HG02588 (cell line): ENCODE measurements around the gene PIGT.

Source experiments
- ATAC-seq: cut with Tn5 transposase; IDR thresholded peaks from one replicate; pipeline ENCODE4 v1.9.1; 2021; ENCODE audit warnings: mild to moderate bottlenecking, moderate library complexity; ENCODE audit not compliant: unreplicated experiment

PIGT gene

GRCh38 chr20:45427236-45428149, 11.6 kb downstream of the PIGT start:
- ATAC-seq, result no peak

DNA sequence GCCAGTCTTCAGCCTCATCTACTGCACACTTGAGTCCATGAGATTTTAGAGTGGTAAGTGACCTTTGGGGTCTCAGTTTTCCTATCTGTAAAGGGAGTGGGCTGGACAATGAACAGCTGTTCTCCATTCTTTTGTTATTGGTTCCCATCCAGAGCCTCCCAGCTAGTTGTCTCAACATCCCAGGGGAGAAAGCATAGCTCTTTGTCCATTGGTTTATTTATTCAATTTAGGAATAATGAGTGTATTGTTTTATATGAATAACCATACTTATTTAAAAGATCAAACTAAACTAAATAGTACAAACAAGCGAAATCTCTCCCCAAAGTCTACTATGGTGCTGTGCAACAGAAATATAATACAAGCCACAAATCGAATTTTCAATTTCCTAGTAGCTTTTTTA, 13.7 kb downstream of the PIGT start:
- no peak for ATAC-seq

DNA sequence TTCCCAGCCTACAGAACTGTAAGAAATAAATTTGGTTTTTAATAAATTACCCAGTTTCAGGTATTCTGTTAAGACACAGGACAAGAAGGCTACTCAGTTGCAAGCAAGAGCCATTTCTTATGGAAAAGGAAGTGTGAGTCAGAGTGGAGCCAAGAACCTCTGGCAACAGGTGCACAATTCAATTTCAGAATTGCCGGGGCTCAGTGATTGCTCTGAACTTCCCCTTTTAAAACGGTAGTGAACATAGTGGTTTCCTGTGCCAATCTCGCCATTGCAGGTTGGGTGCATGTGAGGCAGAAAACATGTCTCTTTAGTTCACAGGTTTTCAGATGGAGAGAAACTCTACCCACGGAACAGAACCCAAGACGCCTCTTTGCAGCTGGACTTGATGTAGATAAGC, 16.4 kb downstream of the PIGT start:
- ATAC-seq, result peak; percentile 71

DNA sequence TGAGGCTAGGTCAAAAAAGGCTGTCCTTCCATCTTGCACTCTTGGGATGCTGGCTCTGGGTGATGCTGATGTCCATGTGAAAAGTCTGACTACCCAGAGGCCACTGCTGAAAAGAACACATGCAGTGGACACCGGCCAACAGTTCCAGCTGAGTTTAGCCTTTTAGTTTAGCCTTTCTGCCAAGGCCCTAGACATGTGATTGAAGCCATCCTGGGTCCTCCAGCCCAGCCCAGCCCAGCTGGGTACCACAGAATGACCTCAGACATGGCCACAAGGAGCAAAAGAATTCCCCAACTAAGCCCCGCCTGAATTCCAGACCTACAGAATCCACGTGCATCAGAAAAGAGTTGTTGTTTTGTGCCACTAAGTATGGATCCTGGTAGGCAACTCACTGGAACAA, 17.4 kb downstream of the PIGT start:
- no peak for ATAC-seq

- no peak for ATAC-seq
These were observed 18.0 kb downstream of the PIGT start for GRCh38 chr20:45433976-45434375.

GRCh38 chr20:45436732-45437485, 21.0 kb downstream of the PIGT start:
- peak; percentile 78 for ATAC-seq

- no peak for ATAC-seq
These were observed 24.5 kb downstream of the PIGT start for GRCh38 chr20:45440424-45440823.

- no peak for ATAC-seq
These were observed 25.1 kb downstream of the PIGT start for GRCh38 chr20:45440891-45441685.

- no peak for ATAC-seq
These were observed 25.8 kb downstream of the PIGT start for GRCh38 chr20:45441746-45442145.

DNA sequence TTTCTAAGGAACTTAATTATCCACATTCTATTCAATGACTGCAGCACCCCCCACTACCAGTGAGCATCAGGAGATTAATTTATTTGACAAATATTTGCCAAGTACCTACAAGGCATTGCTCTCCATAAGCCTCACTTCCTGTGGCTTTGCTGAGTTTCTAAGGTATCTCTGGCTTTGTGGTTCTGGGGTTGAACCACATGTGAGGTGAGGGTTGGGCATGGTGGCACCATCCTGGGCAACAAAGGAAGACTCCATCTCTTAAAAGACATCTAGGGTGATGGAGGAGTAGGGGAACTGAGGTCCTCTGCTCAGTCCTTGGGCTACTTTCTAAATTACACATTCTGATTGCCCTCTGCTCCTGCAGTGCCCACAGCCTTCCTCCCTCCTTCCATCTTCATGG, 28.1 kb downstream of the PIGT start:
- ATAC-seq, result no peak

GRCh38 chr20:45445805-45446562, 30.0 kb downstream of the PIGT start:
- no peak for ATAC-seq

GRCh38 chr20:45448270-45448669, 32.3 kb downstream of the PIGT start:
- ATAC-seq, result no peak

DNA sequence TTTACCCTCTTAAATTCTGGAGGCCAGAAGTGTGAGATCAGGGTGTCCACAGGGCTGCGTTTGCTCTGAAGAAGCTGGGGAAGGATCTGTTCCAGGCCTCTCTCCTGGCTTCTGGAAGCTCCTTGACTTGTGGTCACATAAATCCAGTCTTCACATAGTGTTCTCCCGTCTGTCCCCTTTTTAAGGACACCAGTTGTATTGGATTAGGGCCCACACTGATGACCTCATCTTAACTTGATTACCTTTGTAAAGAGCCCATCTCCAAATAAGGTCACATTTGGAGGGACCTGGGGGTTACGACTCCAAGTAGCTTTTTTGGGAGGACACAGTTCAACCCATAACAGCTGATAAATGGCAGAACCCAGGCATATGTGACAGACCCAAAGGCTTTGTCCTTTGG, 33.6 kb downstream of the PIGT start:
- no peak for ATAC-seq

DNA sequence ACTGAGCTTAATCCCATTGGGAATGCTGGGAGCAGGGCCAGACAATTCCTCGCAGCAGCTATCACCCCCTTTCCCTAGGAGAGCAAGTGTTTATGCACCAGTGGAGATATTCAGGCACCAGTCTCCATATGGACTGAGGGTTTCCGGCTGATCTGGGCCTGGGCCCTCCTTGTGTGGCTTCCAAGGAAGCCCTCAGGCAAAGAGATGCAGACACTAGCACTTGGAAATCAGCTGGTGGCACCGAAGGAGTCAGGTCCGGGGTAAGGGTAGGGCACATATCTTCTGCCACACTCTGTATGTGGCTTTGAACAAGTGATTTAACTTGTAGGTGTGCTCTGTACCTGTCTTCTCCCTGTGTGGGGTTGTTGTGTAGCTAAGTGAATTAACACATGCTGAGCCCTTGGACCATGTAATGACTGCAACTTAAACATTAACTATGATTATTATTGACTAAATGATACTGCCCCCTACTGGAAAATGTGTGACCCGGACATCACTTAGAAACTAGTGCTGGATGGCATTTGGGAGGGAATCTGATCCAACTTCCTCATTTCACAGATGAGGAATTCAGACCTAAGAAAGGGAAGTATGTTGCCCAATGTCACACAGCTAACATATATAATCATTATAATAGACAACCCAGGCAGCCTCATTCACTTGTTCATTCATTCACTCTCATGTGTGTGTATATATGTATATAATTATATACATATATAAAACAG, 34.3 kb downstream of the PIGT start:
- ATAC-seq, result no peak

- ATAC-seq, result no peak
These were observed 36.3 kb downstream of the PIGT start for GRCh38 chr20:45452238-45452637.

DNA sequence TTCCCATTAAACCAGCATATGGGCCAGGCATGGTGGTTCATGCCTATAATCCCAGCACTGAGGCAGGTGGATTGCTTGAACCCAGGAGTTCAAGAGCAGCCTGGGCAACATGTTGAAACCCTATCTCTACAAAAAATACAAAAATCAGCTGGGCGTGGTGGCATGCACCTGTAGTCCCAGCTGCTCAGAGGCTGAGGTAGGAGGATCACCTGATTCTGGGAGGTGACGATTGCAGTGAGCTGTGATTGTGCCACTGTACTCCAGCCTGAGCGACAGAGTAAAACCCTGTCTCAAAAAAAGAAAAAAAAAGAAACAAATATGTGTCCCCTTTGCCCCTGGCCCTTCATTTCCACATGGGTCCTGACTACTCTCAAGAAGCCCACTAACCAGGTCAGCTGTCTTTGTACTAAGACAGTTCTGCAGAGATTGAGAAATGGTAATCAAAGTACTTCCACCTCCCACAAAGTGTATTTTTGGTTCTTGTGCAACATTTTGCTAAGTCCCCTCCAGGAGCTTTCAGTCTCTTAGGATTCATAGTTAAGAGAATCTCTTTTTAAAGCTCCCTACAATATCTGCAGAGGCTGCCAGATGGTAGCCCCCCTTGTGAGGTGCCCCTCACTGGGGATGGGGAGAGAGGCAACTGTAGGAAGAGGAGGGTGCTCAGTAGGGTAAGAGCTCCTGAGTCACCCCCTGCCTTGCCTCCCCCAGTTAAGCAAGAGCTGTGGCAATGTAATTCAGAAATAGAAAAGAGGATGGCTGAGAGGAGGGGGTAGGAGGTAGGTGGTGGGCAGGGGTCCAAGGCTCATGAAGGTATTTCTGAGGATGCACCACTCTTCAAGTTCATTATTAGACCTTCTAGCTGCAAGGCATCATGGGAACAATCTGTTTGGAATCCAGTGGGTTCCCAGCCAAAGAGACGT, 37.1 kb downstream of the PIGT start:
- ATAC-seq, result no peak

- ATAC-seq, result no peak
These were observed 40.7 kb downstream of the PIGT start for GRCh38 chr20:45456632-45457031.

DNA sequence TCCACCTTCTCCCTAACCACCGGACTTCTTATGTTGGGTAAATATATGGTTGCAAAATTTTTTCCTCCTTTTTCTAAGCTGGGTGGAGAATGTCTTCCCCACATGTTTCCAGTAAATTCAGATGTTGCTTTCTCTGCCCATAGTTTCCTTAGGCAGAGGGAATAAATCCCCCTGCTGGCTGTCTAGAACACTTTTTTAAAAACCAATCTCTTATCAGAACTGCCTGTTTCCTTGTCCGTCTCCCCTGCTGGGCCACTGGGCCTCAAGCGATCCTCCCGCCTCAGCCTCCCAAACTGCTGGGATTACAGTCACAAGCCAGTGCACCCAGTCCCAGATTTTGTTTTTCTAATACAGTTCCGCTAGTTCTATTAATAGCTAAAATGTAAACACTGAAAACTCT, 43.7 kb downstream of the PIGT start:
- no peak for ATAC-seq

GRCh38 chr20:45461225-45461624, 45.3 kb downstream of the PIGT start:
- ATAC-seq, result no peak
